RWPE1 (cell line): ENCODE results near the gene FGF19.

Source experiments
- CTCF ChIA-PET: fragments of 350-600 bp; sonication (Branson Sonifier 250); formaldehyde crosslinking; extraction: SDS; loops from one replicate; lab custom pipeline; 2021; lab: Yijun Ruan, JAX
- POLR2A ChIA-PET: fragments of 400-600 bp; formaldehyde crosslinking; extraction: SDS; loops from one replicate; lab custom pipeline; 2020; ENCODE audit warnings: antibody characterized with exemption; ENCODE audit not compliant: low non-redundant PET; lab: Yijun Ruan, JAX
- DNase-seq: peaks from one replicate; pipeline ENCODE4 v3.0.0; 2012; ENCODE audit warnings: low spot score
- H3K27ac ChIP-seq: fragments of 450-650 bp; 2 replicates; pipeline ENCODE4 v1.5.1; 2017
- CTCF ChIP-seq: fragments of 450-650 bp; conservative IDR thresholded peaks from 2 replicates; pipeline ENCODE4 v1.5.1; 2017; ENCODE audit warnings: low read depth, mild to moderate bottlenecking

The FGF19 gene

GRCh38 chr11:69652999-69653398 lies 50.8 kb downstream of the FGF19 start:
- TF ChIP-seq CTCF, result no peak
- POLR2A ChIA-PET, result no interaction called here
- no peak overlapping the region for H3K27ac ChIP-seq
- no peak for DNase-seq
- CTCF ChIA-PET, result no interaction called here

DNA sequence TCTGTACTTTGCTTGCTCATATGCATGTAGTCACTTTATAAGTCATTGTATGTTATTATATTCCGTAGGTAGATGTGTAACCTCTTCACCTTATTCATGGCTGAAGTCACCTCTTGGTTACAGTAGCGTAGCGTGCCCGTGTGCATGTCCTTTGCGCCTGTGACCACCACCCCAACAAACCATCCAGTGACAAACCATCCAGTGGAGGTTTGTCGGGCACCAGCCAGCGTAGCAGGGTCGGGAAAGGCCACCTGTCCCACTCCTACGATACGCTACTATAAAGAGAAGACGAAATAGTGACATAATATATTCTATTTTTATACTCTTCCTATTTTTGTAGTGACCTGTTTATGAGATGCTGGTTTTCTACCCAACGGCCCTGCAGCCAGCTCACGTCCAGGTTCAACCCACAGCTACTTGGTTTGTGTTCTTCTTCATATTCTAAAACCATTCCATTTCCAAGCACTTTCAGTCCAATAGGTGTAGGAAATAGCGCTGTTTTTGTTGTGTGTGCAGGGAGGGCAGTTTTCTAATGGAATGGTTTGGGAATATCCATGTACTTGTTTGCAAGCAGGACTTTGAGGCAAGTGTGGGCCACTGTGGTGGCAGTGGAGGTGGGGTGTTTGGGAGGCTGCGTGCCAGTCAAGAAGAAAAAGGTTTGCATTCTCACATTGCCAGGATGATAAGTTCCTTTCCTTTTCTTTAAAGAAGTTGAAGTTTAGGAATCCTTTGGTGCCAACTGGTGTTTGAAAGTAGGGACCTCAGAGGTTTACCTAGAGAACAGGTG lies 51.8 kb downstream of the FGF19 start:
- ChIA-PET CTCF (no interaction called here), POLR2A (no interaction called here)
- TF ChIP-seq CTCF, result no peak
- no peak overlapping the region for H3K27ac ChIP-seq
- no peak for DNase-seq

DNA sequence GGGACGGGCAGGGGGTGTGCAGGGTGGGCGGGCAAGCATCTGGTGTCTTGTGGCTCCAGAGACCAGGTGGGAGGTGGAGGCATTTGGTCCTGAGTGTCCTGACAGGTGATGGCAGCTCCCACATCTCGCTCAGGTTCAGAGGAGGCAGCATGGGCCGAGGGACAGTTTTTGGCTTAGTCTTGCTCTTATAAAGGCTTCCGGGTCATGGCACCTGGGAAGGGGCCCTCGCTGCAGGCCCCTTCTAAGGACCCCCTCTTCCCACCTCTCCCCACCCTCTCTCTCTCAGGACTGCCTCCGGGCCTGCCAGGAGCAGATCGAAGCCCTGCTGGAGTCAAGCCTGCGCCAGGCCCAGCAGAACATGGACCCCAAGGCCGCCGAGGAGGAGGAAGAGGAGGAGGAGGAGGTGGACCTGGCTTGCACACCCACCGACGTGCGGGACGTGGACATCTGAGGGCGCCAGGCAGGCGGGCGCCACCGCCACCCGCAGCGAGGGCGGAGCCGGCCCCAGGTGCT lies 52.9 kb downstream of the FGF19 start:
- no peak for DNase-seq
- ChIA-PET POLR2A (no interaction called here), CTCF (interaction anchor here (0.7 kb wide), 1 partner anchor 21 kb away, joined by 3 read pairs; no protein-coding TSS in a partner anchor)
- TF ChIP-seq CTCF, result no peak
- peak overlapping the region; percentile 87 for H3K27ac ChIP-seq

GRCh38 chr11:69650081-69650831 lies 53.6 kb downstream of the FGF19 start:
- H3K27ac ChIP-seq, result peak overlapping the region; percentile 87
- TF ChIP-seq CTCF, result no peak
- ChIA-PET POLR2A (no interaction called here), CTCF (interaction anchor here (1.3 kb wide), 1 partner anchor 549 kb away, joined by 5 read pairs; no protein-coding TSS in a partner anchor)
- DNase-seq, result no peak

DNA sequence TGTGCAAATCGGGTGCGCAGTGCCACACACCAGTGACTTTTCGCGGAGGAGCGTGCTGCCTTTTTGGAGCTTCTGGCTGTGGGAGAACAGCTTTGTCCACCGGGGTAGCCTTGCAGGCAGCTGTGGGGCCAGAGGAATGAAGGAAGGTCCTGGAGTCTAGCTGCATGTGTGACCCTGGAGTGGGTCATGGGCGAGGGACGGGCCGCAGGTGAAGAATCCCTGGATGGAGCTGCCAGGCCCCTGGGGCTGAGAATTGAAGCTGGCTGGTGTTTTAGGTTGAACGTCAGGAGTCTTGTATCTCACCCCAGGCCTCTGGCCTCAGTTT lies 54.3 kb downstream of the FGF19 start:
- no peak for DNase-seq
- ChIA-PET POLR2A (no interaction called here), CTCF (interaction anchor here (1.3 kb wide), 1 partner anchor 548 kb away, joined by 5 read pairs; no protein-coding TSS in a partner anchor)
- TF ChIP-seq CTCF, result no peak
- peak overlapping the region; percentile 87 for H3K27ac ChIP-seq
